SK-MEL-5 (cell line): ENCODE data around the gene SLC22A5. TPM values are rescaled to one million over a fixed set of nuclear protein-coding genes. Genes with fewer than 3 reads are reported as not detected.

Experiments used
- DNase-seq: peaks from one replicate; pipeline ENCODE4 v3.0.0-alpha.2; 2016; ENCODE audit warnings: low read depth, low spot score
- in situ Hi-C: cut with HindIII; loops from 2 replicates; pipeline ENCODE4 v1.10.0; 2016; ENCODE audit warnings: low sequenced_read_pairs, high pct_unique_total_duplicates, low pct_unique_long_range_greater_than_20kb
- total RNA-seq: library from RNA; depleted of rRNA; stranded (reverse); fragments of >200 nt; shearing (Covaris generic); gene quantifications from 2 replicates; pipeline ENCODE4 v1.2.3, GENCODE V29; 2014

Gene SLC22A5
- total RNA-seq, 1 experiment from 2014 or later = 2.8 TPM

GRCh38 chr5:132417889-132418485 lies 48.5 kb downstream of the SLC22A5 start:
- no peak for DNase-seq
- in situ Hi-C loops = no loop called here

- in situ Hi-C loops = no loop called here
- no peak for DNase-seq
Measured at GRCh38 chr5:132418881-132419280, 49.4 kb downstream of the SLC22A5 start.

GRCh38 chr5:132419502-132420468 lies 50.3 kb downstream of the SLC22A5 start:
- DNase-seq = peak; percentile 83
- in situ Hi-C loops = no loop called here

GRCh38 chr5:132420706-132421272 lies 51.3 kb downstream of the SLC22A5 start:
- in situ Hi-C loops = no loop called here
- no peak for DNase-seq

- in situ Hi-C loops = no loop called here
- DNase-seq = no peak
Measured at GRCh38 chr5:132421462-132421861, 52.0 kb downstream of the SLC22A5 start.

- DNase-seq = no peak
- in situ Hi-C loops = no loop called here
Measured at GRCh38 chr5:132422720-132423437, 53.4 kb downstream of the SLC22A5 start.

GRCh38 chr5:132423438-132423898 lies 54.0 kb downstream of the SLC22A5 start:
- in situ Hi-C loops = no loop called here
- DNase-seq = no peak

GRCh38 chr5:132424167-132424880 lies 54.8 kb downstream of the SLC22A5 start:
- in situ Hi-C loops = no loop called here
- no peak for DNase-seq

GRCh38 chr5:132425009-132425937 lies 55.8 kb downstream of the SLC22A5 start:
- in situ Hi-C loops = no loop called here
- no peak for DNase-seq

- in situ Hi-C loops = no loop called here
- no peak for DNase-seq
Measured at GRCh38 chr5:132425975-132426524, 56.5 kb downstream of the SLC22A5 start.

GRCh38 chr5:132426525-132427138 lies 57.1 kb downstream of the SLC22A5 start:
- in situ Hi-C loops = no loop called here
- DNase-seq = peak; percentile 53

- in situ Hi-C loops = no loop called here
- DNase-seq = no peak
Measured at GRCh38 chr5:132427281-132428146, 58.0 kb downstream of the SLC22A5 start.

GRCh38 chr5:132428147-132428482 lies 58.6 kb downstream of the SLC22A5 start:
- DNase-seq = no peak
- in situ Hi-C loops = no loop called here

GRCh38 chr5:132428484-132429462 lies 59.3 kb downstream of the SLC22A5 start:
- DNase-seq = no peak
- in situ Hi-C loops = no loop called here
